ENCODE data around the gene SMAD4. TPM values are rescaled to one million over a fixed set of nuclear protein-coding genes. Genes with fewer than 3 reads are reported as not detected.
"Not testable (repeated sequence)": the region's sequence is repeated elsewhere in the genome, so short reads cannot be mapped to it uniquely, and the experiment has no call there.

SMAD4 gene
- total RNA-seq = 80.1 and 90.7 TPM in 2 replicates

GRCh38 chr18:51029694-51030536, at the start of gene SMAD4:
TSS of gene SMAD4 (plus strand) at chr18:51030213. CDS start at chr18:51047047, 16,834 bp downstream.
- DNase-seq (ENCODE audit: extremely low read depth, low read depth, low spot score) = peak; percentile 50

- no peak for DNase-seq (ENCODE audit: extremely low read depth, low read depth, low spot score)
These were observed 48.6 kb upstream of the SMAD4 start for GRCh38 chr18:50981381-50981780.

GRCh38 chr18:50982086-50982801, 47.8 kb upstream of the SMAD4 start:
- no peak for DNase-seq (ENCODE audit: extremely low read depth, low read depth, low spot score)

- DNase-seq (ENCODE audit: extremely low read depth, low read depth, low spot score) = no peak
These were observed 47.2 kb upstream of the SMAD4 start for GRCh38 chr18:50982802-50983179.

- DNase-seq (ENCODE audit: extremely low read depth, low read depth, low spot score) = no peak
These were observed 43.5 kb upstream of the SMAD4 start for GRCh38 chr18:50986360-50987087.

GRCh38 chr18:50987261-50987660, 42.8 kb upstream of the SMAD4 start:
- no peak for DNase-seq (ENCODE audit: extremely low read depth, low read depth, low spot score)

- no peak for DNase-seq (ENCODE audit: extremely low read depth, low read depth, low spot score)
These were observed 40.3 kb upstream of the SMAD4 start for GRCh38 chr18:50989711-50990110.

GRCh38 chr18:50992351-50992762, 37.7 kb upstream of the SMAD4 start:
- no peak for DNase-seq (ENCODE audit: extremely low read depth, low read depth, low spot score)

GRCh38 chr18:50994031-50994430, 36.0 kb upstream of the SMAD4 start:
- DNase-seq (ENCODE audit: extremely low read depth, low read depth, low spot score) = no peak

GRCh38 chr18:51003174-51003573, 26.8 kb upstream of the SMAD4 start:
- not testable (repeated sequence) for DNase-seq (ENCODE audit: extremely low read depth, low read depth, low spot score)

GRCh38 chr18:51006061-51006818, 23.8 kb upstream of the SMAD4 start:
- no peak for DNase-seq (ENCODE audit: extremely low read depth, low read depth, low spot score)

- no peak for DNase-seq (ENCODE audit: extremely low read depth, low read depth, low spot score)
These were observed 22.8 kb upstream of the SMAD4 start for GRCh38 chr18:51006948-51007789.

- no peak for DNase-seq (ENCODE audit: extremely low read depth, low read depth, low spot score)
These were observed 22.2 kb upstream of the SMAD4 start for GRCh38 chr18:51007790-51008139.

- DNase-seq (ENCODE audit: extremely low read depth, low read depth, low spot score) = no peak
These were observed 20.9 kb upstream of the SMAD4 start for GRCh38 chr18:51009072-51009471.

- DNase-seq (ENCODE audit: extremely low read depth, low read depth, low spot score) = no peak
These were observed 19.8 kb upstream of the SMAD4 start for GRCh38 chr18:51010218-51010617.

- DNase-seq (ENCODE audit: extremely low read depth, low read depth, low spot score) = no peak
These were observed 18.3 kb upstream of the SMAD4 start for GRCh38 chr18:51011709-51012108.

GRCh38 chr18:51012441-51012840, 17.6 kb upstream of the SMAD4 start:
- no peak for DNase-seq (ENCODE audit: extremely low read depth, low read depth, low spot score)

GRCh38 chr18:51013259-51013658, 16.8 kb upstream of the SMAD4 start:
- no peak for DNase-seq (ENCODE audit: extremely low read depth, low read depth, low spot score)

GRCh38 chr18:51017140-51017879, 12.7 kb upstream of the SMAD4 start:
- DNase-seq (ENCODE audit: extremely low read depth, low read depth, low spot score) = no peak

Measured in glomerular endothelial cell (primary cell).